Transverse colon (tissue), 4 donors: ENCODE results near the gene SMCO2.

Experiments used
- POLR2A ChIP-seq: fragments of 450-650 bp; IDR thresholded peaks from one replicate; pipeline ENCODE4 v1.6.1; 2016; ENCODE audit warnings: antibody characterized with exemption, mild to moderate bottlenecking, moderate library complexity
- POLR2AphosphoS5 ChIP-seq, 3 donors: sonication (generic); formaldehyde crosslinking; IDR thresholded peaks; one replicate each; pipeline ENCODE4 v1.6.1; 2016; ENCODE audit warnings: antibody characterized with exemption in 3 of 3
- TF ChIP-seq, protein P1 (sequence below), 5 experiments: fragments of 200-600 bp in 3 of 5; fragments of 450-650 bp in 2 of 5; sonication (generic) in 3 of 5; IDR thresholded peaks; 1 replicate in 2 of 5; 2 replicates in 3 of 5; pipeline ENCODE4 v1.5.1; 2016 to 2017; ENCODE audit warnings: antibody characterized with exemption in 5 of 5, inconsistent platforms in 3 of 5, mild to moderate bottlenecking in 2 of 5, moderate library complexity in 1 of 5

DNA sequence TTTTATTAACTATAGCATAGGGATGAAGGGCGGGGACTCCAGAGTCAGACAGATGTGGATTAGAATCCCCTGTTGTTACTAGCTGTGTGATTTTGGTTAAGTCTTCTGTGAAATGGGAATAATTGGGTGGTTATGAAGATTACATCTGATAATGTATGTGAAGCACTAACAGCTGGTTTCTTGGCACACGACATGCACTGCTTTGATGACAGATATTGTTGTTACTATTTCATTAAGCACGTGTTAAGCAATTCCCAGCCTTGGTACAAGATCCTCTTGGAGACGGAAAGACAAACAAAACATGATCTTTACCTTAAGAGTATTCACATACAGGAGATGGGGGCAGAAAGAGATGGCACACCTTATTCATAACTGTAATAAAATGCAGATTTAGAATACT lies 85.4 kb downstream of the SMCO2 start:
- TF ChIP-seq, protein P1, sequence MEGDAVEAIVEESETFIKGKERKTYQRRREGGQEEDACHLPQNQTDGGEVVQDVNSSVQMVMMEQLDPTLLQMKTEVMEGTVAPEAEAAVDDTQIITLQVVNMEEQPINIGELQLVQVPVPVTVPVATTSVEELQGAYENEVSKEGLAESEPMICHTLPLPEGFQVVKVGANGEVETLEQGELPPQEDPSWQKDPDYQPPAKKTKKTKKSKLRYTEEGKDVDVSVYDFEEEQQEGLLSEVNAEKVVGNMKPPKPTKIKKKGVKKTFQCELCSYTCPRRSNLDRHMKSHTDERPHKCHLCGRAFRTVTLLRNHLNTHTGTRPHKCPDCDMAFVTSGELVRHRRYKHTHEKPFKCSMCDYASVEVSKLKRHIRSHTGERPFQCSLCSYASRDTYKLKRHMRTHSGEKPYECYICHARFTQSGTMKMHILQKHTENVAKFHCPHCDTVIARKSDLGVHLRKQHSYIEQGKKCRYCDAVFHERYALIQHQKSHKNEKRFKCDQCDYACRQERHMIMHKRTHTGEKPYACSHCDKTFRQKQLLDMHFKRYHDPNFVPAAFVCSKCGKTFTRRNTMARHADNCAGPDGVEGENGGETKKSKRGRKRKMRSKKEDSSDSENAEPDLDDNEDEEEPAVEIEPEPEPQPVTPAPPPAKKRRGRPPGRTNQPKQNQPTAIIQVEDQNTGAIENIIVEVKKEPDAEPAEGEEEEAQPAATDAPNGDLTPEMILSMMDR (IDR thresholded peaks at IDR 0.05): no peak
- TF ChIP-seq POLR2AphosphoS5 (IDR thresholded peaks at IDR 0.05) (no peak), POLR2A (no peak)
